HK-2 (cell line): ENCODE measurements around the gene SARS1.
"Not testable (repeated sequence)": the region's sequence is repeated elsewhere in the genome, so short reads cannot be mapped to it uniquely, and the experiment has no call there.

Source experiments
- DNase-seq: peaks from one replicate; pipeline ENCODE4 v3.0.0-alpha.2; 2018; ENCODE audit not compliant: unreplicated experiment

SARS1 gene

DNA sequence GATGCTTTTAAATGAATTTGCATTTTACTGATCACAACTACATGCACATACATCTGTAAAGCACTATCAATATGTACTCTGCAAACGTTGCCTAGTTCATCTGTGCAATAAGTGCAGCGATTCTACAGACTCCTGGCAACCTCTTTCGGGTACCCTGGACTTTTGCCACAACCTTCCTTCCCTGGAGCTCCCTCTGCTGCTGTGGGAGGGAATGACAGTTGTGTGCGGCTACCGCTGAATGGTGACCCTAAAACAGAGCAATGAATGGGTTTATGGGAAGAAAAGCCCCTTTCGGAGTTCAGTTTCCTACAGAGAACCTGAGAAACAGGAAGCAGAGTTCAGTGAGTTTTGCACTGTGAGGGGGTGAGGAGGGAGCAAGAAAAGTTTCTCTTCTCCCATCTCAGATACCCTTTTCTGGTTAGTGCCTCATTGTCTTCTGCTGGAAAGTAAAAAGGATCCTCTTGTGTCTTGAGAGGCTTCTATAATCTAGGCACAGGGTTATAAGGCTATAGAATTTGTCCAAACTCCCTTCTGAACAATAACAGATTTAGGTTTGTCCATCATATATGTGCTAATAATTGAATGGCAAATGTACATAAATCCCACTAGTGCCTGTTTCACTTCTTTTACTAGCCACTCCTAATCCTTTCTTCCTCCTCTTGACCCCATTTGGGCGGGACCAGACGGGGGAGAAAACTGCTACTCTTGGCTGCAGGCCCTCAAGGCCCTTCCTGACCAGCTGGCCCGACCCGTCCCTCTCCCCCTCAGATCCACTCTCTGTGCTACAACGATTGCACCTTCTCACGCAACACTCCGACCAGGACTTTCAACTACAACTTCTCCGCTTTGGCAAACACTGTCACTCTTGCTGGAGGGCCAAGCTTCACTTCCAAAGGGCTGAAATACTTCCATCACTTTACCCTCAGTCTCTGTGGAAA lies 19.8 kb upstream of the SARS1 start:
- peak; percentile 66 for DNase-seq

DNA sequence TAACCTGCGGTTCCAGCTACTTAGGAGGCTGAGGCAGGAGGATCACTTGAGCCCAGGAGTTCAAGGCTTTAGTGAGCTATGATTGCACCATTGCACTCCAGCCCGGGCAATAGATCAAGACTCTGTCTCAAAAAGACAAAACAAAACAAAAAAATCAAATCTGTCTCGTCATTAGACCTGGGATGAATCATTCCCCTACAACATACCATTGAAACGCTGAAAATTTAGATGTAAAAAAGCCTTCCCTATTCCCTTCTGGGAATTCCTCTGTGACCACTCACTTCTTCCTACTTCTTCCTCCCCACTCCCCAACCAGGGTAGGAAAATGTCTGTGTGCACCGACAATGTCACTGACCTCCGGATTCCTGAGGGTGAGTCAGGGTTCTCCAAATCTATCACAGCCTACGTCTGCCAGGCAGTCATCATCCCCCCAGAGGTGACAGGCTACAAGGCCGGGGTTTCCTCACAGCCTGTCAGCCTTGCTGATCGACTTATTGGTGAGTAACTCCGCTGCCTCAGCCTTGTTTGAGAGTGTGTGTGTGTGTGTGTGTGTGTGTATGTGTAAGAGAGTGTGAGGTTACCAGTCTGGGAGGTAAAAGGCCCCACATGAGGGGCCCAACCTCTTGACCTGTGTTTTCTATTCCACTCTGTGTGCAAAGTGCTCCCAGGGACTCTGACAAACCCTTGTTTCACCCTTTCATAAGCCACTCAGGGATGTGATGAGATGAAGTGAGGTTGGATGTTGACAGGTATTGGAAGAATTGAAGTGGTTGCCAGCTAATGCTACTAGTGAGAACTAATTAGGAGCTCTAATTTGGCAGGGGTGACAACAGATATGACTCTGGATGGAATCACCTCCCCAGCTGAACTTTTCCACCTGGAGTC lies 16.3 kb upstream of the SARS1 start:
- DNase-seq, result peak; percentile 95

DNA sequence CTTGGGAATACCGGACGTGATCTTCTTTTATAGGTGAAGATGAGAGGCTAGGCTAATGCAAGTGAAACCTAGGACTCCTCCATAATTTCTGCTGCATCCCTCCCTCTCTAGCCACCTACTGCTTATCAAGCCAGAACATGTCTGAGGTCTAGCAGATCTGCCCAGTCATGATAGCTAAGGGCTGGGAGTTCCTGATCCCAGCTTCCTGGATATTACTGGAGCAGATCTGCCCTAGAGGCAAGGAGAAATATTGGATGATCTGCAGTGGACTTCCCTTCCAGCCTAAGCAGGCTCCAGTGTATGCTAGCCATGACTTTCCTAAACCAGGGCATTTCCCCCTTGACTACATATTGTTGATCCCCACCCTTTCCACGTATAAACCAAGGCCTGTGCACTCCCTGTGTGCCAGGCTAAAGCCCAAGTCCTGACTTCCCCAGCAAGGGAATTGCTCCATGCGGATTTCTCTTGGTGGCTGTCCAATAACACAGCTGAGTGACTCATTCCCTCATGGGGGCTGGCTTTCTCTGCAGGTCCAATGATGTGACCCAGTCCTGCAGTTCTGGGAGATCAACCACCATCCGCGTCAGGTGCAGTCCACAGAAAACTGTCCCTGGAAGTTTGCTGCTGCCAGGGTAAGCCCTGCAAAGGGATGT lies 15.5 kb upstream of the SARS1 start:
- DNase-seq, result peak; percentile 58

DNA sequence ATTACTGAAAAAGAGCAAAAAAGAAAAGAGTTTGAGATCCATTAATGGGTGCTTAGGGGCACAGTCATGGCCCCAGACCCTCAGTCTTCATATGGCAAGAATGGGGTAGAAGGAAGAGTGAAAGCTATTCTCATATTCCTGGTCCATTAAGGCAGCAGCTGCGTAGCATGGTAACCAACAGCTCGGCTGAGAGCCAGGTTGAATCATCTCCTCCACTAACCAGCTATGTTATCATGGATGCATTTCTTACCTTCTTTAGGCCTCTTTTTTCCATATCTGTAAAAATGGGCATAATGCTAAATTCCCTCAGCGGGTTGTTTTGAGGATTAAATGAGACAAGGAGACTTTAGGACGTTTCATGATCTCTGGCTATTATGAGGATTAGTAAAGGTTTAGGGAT lies 15.0 kb upstream of the SARS1 start:
- DNase-seq, result no peak

DNA sequence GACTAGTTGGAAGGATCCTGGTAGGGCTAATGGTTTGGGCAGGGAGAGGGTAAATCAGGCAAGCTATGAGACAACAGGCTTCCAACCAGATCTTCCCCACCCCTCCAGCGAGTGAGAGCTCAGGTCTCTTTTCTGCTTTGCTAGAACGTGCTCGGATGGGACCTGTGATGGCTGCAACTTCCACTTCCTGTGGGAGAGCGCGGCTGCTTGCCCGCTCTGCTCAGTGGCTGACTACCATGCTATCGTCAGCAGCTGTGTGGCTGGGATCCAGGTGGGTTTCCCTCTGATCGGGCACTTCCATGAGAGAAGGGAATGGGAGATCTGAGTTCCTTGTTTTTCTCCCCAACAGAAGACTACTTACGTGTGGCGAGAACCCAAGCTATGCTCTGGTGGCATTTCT lies 14.0 kb upstream of the SARS1 start:
- DNase-seq, result no peak

DNA sequence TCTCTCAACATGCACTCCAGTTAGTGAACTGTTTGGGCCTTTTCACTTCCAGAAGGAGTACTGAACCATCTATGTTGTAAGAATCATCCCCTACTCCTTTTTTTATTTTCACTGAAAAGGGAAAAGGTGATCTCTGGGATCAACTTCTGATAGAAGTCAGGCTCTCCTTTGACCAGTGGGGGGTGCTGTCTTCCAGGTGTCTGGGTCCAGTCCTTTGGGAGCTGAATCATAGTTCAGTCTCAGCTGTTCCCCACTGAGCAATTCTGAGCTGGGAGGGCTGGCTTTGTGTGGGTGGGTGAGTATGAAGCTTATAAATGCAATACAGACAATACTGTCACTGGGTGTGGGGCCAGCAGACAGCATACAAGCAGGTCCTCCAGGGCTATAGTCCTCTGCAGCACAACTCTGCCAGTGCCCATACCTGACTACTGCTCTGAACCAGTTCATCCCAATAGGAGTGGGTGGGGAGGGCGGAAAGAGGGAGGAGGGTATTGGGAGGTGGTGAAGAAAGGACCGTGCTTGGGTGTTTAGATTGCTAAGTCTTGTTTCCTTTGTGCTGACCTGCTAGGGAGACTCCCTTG lies 12.5 kb upstream of the SARS1 start:
- DNase-seq, result peak; percentile 75

DNA sequence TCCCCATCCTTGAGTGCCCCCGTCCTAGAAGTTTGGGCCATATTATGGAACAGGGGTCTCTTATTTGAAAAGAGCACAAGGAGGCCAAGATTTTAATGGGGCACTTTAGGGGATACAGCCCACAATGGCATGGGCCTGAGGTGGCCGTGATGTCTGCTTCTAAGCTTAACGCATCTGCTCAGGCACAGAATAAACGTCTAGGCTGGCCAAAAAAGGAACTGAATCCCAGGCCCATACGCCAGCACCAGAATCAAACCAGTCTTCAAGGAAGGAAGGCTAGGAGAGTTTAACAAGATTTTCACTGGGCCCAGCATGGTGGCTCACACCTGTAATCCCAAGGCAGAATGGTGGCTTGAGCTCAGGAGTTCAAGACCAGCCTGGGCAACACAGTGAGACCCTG lies 9.2 kb upstream of the SARS1 start:
- no peak for DNase-seq

DNA sequence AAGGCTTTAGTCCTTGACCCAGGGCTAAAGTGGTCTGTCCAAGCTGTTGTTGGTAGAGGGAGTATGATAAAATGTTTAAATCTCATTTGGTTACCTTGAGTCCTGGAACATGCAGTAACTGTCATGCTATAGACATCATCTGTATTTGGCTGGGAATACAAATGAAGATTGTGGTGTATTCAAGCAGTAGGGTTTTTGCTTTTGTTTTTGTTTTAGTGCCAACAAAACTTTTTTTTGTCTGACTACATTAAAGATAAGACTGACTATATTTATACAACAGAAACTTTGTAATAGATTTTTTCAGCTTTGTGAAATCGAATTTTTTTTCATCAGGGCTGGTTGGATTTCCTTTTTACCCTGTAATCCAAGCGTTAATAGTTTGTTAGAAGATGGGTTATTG lies 7.4 kb upstream of the SARS1 start:
- DNase-seq, result no peak

DNA sequence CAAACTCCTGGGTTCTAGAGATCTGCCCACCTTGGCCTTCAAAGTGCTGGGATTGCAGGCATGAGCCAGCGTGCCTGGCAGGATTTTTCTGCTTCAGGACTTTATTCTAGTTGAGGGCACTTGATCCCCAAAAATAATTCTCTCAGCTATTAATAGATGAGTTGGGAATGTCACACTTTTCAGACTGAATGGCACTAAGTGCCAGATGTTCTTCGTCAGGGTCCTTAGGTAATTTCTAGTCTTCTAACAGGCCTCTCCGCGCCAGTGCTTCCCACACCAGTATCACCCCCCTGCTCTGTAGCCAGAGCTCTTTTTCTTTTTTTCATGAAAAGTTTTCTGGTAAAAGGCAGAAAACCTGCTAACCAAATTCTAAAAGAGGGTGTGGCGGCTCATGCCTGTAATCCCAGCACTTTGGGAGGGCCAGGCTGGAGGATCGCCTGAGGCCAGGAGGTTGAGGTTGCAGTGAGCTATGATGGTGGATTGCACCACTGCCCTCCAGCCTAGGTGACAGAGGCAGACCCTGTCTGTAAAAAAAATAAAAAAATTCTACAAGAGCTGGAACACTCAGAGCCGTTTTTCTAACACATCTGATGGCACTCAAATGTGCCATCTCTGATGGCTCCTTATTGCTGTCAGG lies 6.1 kb upstream of the SARS1 start:
- DNase-seq, result no peak

DNA sequence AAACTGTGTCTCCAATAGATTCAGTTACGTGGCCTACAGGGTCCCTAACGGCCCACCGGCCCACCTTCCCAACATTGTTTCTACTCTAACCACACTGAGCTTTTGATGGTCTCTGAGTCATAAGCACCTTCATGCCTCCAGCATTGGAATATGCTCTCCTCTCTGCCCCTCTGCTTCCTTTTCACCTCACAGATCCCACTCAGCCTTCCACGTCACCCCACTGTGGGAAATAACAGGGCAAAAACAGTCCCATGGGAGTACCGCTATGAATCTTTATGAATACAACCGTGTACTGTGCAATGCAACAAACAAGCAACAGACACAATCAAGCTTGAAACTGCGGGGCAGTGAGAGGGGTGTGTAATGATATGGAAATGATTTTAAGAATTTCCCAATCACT lies 5.3 kb upstream of the SARS1 start:
- no peak for DNase-seq

DNA sequence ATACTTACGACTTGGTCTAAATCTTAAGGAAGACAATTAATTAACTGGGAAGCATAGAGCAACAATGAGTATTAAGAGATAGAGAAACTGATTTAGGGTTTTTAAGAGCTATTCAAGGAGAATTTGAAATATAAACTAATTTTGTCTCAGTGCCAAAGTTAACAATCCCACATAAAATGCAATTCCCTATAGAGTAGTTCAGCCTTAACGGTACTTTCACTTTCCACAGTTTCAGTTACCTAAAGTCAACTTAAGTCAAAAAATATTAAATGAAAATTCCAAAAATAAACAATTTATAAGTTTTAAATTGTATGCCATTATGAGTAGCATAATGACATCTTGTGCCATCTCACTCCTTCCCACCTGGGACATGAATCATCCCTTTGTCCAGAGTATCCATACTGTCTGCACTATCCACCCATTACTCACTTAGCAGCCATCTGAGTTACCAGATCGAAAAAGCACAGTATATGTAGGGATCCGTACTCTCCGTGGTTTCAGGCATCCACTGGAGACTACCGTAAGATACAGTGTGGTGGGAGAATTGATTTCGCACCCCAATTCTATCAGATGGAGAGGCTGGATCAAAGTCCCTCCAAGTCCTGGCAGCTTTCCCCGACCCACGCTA lies 4.8 kb upstream of the SARS1 start:
- DNase-seq, result no peak

DNA sequence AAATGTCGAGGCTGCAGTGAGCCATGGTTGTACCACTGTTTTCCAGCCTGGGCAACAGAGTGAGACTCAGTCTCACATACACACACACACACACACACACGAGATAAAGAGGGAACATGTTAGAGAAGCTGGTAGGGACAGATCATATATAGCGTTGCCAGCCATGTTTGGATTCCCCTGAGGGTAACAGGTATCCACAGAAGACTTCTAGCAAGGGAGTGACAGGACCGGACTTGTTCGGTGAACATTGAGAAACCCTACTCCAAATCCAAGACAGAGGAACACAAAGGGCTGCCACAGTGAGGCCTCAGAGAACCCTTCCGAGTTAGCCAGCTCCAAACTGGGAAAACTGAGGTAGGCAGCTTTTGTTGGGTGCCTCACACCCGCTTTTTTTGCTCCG lies 3.7 kb upstream of the SARS1 start:
- no peak for DNase-seq

DNA sequence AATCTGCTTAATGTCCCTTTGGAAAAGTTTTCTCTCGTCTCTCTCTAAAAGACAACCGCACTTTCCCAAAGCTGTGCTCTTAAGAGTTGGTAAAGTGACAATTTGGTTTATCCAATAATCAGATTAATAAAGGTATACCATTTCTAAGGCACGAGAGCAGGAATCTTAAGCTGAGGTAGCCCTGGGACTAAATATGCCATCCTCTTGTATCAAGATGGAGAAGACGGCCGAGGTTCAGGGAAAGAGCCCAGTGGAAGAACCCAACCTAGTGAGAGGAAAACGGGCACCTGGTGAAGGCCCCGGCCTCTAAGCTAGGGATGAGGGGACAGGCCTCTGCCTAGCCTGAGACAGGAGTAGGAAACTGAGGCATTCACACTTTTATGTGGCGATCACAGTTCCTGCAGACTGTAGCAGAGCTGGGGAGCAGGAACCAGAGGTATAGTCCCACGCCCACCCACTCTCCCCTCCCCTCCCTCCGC lies 334 bp upstream of the SARS1 start:
- DNase-seq, result no peak

DNA sequence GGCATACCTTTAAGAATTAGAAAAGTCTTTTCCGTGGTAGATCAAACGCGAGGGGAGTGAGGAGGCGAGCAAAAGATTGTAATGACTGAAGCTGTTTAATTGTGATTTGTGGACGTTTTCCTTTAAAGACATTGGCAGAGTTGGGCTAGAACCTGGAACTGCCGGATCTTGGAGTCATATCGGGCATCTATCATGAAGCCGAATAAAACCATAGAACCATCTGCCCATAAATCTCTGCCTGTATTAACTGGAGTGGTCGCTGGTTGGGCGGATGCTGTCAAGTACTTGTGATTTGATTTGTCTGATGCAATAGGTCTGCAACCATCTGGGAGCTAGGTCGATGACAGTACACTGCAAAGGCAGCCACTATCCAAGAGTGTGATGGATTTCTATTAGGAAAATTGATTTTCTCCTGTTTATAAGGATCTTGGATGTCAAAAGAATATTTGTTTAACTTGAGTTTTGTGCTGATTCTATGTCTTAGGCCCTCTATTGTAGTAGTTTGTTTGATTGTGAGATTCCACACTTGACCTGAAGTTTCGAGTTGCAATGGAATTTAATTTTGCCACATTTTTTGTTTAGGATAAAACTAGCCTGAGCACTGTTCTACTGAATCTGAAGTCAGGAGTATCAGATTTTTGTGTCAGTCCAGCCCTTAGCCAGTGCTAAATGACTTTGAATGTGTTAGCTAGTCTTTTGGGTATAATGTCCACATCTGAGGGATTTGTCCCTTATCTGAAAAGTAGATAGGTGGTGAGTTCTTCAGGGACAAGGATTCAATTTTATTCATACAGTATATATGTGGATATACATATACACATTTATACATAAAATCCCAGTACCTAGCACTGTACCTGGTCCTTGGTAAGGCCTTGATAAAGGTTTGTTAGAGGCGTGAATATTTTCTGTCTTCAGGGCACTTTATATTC lies 1.2 kb downstream of the SARS1 start:
- DNase-seq, result peak; percentile 49

DNA sequence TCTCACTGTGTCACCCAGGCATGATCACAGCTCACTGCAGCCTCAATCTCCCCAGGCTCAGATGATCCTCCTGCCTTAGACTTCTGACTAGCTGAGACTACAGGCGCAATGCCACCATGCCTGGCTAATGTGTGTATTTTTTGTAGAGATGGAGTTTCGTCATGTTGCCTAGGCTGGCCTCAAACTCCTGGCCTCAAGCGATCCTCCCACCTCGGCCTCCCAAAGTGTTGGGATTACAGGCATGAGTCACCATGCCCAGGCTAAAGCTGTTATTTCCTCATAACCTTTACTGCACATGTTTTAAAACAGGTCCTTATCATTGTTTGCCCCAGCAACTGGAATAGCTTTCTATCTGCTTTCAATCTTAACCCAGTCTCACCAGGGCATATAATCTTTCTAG lies 2.9 kb downstream of the SARS1 start:
- DNase-seq, result no peak

DNA sequence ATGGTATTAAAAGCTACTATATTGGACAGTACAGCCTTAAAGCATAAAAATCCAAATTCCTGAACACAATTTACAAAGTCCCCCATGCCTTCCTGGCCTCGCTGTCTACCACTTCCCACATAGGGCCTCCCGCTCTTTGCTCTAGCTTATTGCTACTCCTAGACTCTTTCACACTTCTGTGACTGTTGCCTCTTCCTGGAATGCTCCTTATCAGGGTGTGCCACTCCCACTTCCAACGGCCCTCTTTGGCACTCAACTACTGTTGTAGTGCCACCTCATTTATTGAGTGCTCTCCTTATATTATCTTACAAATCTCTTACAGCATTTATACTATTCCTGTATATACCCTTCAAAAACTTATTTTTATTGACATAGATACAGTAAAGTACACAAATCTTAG lies 4.8 kb downstream of the SARS1 start:
- DNase-seq, result no peak

DNA sequence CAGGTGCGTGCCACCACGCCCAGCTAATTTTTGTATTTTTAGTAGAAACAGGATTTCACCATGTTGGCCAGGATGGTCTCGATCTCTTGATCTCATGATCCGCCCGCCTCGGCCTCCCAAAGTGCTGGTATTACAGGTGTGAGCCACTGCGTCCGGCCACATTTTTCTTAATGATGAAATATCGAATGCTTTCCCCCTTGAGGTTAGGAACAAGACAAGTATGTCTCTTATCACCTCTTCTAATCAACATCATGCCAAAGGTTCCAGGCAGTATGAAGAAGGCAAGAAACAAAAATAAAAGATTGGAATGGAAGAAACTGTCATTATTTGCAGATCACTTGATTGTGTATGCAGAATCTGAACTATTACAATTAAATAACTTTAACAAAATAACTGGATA lies 7.5 kb downstream of the SARS1 start:
- DNase-seq, result not testable (repeated sequence)

DNA sequence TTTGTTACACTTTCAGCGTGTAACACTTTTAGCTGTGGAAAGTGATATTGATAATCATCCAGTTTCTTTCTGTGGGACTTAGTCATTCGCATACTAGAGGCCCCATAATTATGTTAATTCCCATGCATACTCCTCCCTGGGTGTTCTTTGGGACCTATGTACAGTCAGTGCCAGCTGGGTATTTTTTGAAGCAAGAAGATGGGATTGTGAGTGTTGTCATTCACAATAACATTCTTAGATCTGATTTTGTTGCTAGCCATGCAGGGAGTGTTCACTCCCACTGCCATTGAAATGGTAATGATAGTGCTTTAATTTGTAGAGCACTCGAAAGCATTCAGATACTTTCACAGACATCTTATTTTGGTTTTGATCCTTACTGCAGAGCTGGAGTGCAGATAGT lies 11.6 kb downstream of the SARS1 start:
- DNase-seq, result no peak

DNA sequence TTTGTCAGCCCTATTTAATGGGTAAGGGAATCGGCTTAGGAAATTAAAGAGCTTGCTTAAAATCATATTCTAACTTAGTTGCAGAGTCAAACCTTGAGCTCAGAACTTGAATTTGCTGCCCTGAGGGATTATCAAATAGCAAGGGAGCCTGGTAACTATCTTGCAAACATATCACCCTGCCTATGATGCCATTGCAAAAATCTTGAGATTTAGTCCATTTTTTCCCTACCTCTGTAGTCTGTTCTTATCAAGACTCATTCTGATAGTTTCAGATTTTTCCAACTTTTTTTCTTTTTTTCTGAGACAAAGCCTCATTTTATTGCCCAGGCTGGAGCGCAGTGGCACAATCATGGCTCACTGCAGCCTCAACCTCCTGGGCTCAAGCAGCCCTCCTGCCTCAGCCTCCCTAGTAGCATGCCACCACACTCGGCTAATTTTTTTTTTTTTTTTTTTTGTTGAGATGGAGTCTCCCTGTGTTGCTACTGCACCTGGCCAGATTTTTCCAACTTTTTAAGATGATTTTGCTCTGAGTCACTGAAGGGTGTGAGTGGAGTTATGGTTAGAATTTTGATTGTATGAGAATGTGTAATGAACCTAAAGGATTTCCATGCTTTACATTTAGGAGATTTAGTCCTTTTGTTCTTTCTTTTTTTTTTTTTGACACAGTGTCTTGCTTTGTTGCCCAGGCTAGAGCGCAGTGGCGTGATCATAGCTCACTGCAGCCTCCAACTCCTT lies 12.2 kb downstream of the SARS1 start:
- DNase-seq, result no peak
